GM10248 (cell line): ENCODE data around the gene TMEM165.
A peak's percentile ranks its signal among the peaks of the same experiment; 100 is the strongest.

Experiments used
- CTCF ChIA-PET: fragments of 300-600 bp; sonication (Branson Sonifier 250); formaldehyde crosslinking; extraction: SDS; loops from one replicate; lab custom pipeline; 2021; ENCODE audit warnings: antibody characterized with exemption; lab: Yijun Ruan, JAX
- POLR2A ChIA-PET: fragments of 350-650 bp; sonication (Branson Sonifier 250); formaldehyde crosslinking; extraction: SDS; loops from one replicate; lab custom pipeline; 2020; ENCODE audit warnings: antibody characterized with exemption; lab: Yijun Ruan, JAX
- DNase-seq: peaks from one replicate; pipeline ENCODE4 v3.0.0; 2012; ENCODE audit errors: extremely low spot score
- TF ChIP-seq, protein P1 (sequence below): IDR thresholded peaks from 2 replicates; pipeline ENCODE4 v1.5.1; 2012; ENCODE audit warnings: mild to moderate bottlenecking, low read depth; ENCODE audit errors: extremely low read depth, missing control alignments, control extremely low read depth

TMEM165 gene

DNA sequence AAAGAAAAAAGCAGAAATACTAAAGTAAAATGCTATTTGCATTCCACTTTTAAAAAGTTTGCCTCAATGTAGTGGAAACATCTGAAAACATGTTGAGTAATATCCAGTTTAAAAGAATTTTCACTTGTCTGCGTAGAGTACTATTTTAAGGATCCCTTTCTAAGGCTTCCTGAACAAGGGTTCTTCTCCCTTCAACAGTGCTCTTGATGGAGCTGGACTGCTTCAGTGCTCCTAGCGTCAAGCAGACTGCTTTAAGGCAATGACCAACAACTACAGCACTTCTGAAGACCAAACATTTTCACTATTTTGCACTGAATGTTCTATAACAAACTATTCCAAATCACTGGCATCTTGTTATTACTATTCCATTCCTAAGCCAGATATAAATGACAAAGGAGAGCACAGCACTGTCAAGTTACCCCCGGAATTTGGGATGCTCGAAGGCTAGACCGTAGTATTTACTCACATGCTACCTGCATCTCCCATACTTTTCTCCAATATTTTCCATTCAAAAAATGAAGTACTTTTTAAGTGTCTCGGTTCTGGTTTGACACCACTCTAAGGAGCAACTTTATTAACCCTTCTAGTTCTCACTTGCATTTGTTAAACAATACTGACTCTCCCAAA, 36.1 kb downstream of the TMEM165 start:
- no peak for DNase-seq
- CTCF ChIA-PET: interaction anchor here (0.9 kb wide), 1 partner anchor 13 kb away, joined by 3 read pairs; no protein-coding TSS in a partner anchor
- POLR2A ChIA-PET: interaction anchor here (0.7 to 1.1 kb wide), 2 partner anchors 29 to 36 kb away, joined by 4 to 5 read pairs; partner anchors contain the start of gene TMEM165
- TF ChIP-seq, protein P1, sequence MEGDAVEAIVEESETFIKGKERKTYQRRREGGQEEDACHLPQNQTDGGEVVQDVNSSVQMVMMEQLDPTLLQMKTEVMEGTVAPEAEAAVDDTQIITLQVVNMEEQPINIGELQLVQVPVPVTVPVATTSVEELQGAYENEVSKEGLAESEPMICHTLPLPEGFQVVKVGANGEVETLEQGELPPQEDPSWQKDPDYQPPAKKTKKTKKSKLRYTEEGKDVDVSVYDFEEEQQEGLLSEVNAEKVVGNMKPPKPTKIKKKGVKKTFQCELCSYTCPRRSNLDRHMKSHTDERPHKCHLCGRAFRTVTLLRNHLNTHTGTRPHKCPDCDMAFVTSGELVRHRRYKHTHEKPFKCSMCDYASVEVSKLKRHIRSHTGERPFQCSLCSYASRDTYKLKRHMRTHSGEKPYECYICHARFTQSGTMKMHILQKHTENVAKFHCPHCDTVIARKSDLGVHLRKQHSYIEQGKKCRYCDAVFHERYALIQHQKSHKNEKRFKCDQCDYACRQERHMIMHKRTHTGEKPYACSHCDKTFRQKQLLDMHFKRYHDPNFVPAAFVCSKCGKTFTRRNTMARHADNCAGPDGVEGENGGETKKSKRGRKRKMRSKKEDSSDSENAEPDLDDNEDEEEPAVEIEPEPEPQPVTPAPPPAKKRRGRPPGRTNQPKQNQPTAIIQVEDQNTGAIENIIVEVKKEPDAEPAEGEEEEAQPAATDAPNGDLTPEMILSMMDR: no peak

DNA sequence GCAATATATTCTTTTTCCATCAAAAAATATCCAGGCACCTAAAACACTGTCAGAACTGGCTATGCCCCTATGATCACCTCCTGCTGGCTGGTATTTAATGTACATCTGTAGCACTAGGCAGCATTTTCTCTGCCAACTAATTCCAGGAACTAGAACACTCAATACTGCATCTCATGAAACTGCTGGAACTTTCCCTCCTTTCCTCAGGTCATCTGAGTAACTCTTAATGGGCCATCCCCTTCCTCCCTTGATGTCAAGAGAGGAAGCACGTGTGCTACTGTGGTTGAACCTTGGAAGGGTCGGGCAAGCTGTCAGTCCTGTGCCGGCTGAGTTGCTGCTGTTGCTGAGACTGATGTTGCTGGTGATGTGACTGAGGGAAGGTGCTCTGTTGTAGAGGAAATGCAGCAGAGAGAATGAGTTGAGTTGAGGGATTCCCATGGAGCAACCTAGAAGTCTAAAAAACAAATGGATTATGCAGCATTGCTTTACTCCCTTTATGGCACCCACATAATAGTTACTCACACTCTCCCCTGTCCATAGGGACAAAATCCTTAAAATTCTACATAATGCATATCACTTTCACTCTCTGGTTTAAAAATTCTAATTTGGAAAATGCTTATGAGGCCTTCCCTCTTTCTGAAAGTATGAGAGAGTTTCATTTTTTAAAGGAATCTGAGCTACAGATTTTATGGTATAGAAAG, 39.5 kb downstream of the TMEM165 start:
- no peak for DNase-seq
- TF ChIP-seq, protein P1: peak; percentile 7
- POLR2A ChIA-PET: no interaction called here
- CTCF ChIA-PET: no interaction called here

DNA sequence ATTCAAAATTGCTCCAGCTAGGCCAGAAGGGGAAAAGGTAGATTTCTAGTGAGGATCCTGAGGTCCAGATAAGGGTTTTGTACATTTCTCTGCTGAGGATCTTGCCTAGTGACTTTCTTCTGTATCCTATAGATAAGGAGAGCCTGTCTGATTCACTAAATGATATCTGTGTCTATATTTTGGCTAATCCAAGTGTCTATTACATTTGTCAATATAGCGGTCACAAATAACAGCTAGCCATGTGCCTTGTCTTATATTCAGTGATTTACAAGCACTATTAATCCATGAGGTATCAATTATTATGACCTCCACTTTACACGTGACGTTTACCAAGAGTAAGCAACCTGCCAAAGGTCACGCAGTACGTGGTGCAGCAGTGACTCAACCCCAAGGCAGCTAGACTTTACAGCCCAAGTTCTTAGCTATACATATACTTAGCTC, 41.6 kb downstream of the TMEM165 start:
- ChIA-PET POLR2A (interaction anchor here (0.6 kb wide), 1 partner anchor 10 kb away, joined by 3 read pairs; no protein-coding TSS in a partner anchor), CTCF (interaction anchor here (0.9 to 2.1 kb wide), 10 partner anchors 8 to 430 kb away, joined by 3 to 5 read pairs (median 4); no protein-coding TSS in a partner anchor)
- TF ChIP-seq, protein P1: no peak
- no peak for DNase-seq

DNA sequence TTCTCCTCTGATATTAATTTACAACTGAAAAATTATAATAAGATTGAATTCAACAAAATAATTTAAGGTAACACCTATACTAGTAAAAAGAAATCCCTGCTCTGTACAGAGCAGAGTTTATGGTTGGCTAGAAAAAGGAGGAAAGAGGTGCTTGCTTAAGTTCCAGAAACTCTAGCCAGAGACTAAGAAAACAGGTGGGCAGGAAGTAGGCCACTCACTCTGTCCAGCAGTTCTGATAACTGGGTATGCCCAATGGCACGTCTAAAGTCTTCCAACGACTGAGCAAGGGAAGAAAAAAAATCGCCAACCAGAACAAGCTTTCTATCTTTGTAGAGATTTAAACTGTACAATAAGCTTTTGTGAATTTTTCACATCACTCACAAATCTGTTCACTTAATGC, 42.1 kb downstream of the TMEM165 start:
- no peak for DNase-seq
- ChIA-PET CTCF (interaction anchor here (0.9 to 2.1 kb wide), 9 partner anchors 8 to 430 kb away, joined by 3 to 5 read pairs (median 4); no protein-coding TSS in a partner anchor), POLR2A (interaction anchor here (0.6 kb wide), 1 partner anchor 9 kb away, joined by 3 read pairs; no protein-coding TSS in a partner anchor)
- TF ChIP-seq, protein P1: no peak

DNA sequence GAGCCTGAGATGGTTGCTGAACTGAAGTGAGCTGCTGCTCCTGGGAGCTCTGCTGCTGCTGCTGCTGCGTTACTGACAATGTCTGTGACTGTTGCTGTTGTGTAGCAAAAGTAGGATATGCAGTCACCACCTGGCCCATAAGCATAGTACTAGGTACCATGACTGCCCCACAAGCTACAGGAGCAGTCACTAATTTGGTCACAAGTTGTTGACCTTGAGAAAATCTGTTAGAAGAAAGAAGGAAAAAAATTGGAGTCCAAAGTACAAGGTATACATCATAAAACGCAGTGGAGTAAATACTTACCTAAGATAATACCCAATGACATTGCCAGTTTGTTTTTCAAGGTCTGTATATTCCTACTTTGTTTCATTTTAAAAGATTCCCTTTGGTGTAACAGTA, 42.6 kb downstream of the TMEM165 start:
- ChIA-PET POLR2A (no interaction called here), CTCF (interaction anchor here (0.7 to 2.1 kb wide), 9 partner anchors 7 to 429 kb away, joined by 3 to 5 read pairs (median 4); no protein-coding TSS in a partner anchor)
- TF ChIP-seq, protein P1: no peak
- no peak for DNase-seq

DNA sequence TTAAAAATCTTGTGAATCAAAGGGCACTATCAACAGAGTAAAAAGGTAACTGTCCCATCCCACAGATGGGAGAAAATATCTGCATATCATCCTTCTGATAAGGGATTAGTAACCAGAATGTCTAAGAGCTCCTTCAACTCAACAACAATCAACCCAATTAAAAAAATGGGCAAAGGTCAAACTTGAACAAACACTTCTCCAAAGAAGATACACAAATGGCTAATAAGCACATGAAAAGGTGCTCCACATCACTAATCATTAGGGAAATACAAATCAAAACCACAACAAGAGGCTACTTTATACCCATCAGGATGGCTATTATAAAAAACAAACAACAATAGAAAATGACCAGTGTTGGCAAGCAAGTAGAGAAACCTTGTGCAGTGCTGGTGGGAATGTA, 43.3 kb downstream of the TMEM165 start:
- TF ChIP-seq, protein P1: no peak
- POLR2A ChIA-PET: no interaction called here
- no peak for DNase-seq
- CTCF ChIA-PET: interaction anchor here (1.2 to 1.9 kb wide), 3 partner anchors 13 to 428 kb away, joined by 3 to 5 read pairs (median 4); no protein-coding TSS in a partner anchor
